Germinal center (tissue), 1 donor: ENCODE data around the gene PCGF3.
A peak's percentile ranks its signal among the peaks of the same experiment; 100 is the strongest.
"Not testable (repeated sequence)": the region's sequence is repeated elsewhere in the genome, so short reads cannot be mapped to it uniquely, and the experiment has no call there.

Experiments
- DNase-seq: peaks from one replicate; pipeline ENCODE4 v3.0.0; 2012; ENCODE audit warnings: mixed read lengths, low spot score

Gene PCGF3

DNA sequence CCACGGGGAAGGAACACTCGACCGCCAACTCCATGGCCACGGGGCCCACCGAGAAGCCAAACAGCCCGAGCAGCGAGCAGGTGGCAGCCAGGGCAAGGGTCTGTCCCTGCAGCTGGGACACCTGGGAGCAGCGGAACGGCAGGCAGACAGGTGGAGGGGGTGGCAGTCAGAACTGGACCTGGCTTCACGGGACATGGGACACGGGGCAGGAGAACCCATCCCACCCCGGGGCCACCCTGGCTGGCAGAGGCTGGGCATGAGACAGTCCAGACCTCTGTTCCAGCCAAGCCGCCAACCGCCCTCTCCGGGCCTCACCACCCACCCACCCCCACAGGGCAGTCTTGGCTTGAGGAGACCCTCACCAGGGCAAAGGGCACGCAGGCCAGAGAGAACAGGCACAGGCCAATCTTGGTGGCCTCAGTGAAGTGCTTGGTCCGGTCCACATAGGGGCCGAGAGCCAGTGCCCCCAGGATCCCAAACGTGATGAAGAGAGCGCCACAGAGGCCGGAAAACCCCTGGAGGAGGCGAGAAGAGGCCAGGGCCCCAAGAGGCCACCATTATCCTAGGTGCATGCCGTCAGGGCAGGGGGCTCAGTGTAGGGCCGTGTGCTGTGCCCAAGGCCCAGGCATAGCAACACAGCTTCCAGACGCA, 22.3 kb upstream of the PCGF3 start:
- no peak for DNase-seq

GRCh38 chr4:683982-684622, 21.5 kb upstream of the PCGF3 start:
- DNase-seq = peak; percentile 44

DNA sequence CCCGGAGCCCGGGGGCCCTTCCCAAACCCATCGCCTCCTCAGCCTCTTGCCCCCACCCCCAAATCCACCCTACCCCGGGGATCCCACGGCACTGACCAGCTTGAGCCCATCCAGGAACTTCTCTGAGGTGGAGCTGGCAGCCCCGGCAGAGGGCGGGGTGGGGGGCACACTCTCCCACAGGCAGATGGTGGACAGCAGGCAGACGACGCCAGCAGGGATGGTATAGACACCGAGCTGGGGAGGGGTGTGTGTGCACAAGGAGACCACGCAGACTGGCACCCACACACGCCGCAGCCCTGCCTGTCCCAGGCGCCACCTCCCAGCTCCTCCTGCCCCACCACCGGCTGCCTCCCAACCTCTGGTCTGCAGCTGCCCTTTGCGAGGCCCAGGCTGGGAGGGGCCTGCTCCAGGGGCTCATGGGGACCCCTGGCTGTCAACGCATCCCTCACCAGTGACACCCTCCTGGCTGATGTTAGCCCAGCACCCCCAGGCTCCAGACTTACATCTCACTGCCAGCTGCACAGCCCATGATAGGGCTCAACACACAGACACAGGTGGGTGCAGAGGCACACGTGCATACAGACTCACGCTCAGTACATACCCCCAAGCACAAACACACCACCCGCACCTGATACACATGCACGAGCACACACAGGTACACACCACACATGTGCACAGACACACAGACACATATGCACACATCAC, 20.9 kb upstream of the PCGF3 start:
- DNase-seq = no peak

DNA sequence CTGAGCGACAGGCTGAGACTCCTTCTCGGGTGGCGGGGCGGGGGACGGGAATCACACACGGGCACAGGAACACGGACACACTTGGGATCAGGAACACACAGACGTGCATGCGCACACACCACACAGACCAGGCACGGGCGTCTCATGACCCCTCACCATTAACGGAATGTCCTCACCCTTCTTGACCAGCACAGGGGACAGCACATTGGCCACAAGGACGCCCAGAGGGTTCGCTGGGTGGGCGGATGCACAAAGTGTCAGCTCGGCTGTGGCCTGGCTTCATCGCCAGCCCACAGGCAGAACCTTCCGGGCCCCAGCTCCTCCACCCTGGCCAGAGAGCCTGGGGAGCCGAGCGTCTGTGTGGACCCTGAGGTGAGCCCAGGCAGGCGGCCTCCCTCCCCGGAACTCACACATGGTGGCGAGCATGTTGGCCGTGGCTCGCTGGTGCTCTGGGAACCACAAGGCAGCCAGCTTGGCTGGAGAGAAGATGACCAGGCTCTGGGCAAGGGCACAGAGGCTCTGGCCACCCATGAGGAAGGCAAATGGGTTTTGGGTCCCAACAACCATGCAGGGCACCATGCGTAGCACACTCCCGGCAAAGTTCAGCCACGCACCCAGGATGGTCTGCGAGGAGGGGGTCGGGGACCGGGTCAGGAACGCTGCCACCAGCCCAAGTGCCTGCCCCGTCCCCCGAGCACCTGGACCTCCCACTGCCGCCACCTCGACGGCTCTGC, 19.8 kb upstream of the PCGF3 start:
- no peak for DNase-seq

- no peak for DNase-seq
Observed at GRCh38 chr4:686413-687040, 19.1 kb upstream of the PCGF3 start.

DNA sequence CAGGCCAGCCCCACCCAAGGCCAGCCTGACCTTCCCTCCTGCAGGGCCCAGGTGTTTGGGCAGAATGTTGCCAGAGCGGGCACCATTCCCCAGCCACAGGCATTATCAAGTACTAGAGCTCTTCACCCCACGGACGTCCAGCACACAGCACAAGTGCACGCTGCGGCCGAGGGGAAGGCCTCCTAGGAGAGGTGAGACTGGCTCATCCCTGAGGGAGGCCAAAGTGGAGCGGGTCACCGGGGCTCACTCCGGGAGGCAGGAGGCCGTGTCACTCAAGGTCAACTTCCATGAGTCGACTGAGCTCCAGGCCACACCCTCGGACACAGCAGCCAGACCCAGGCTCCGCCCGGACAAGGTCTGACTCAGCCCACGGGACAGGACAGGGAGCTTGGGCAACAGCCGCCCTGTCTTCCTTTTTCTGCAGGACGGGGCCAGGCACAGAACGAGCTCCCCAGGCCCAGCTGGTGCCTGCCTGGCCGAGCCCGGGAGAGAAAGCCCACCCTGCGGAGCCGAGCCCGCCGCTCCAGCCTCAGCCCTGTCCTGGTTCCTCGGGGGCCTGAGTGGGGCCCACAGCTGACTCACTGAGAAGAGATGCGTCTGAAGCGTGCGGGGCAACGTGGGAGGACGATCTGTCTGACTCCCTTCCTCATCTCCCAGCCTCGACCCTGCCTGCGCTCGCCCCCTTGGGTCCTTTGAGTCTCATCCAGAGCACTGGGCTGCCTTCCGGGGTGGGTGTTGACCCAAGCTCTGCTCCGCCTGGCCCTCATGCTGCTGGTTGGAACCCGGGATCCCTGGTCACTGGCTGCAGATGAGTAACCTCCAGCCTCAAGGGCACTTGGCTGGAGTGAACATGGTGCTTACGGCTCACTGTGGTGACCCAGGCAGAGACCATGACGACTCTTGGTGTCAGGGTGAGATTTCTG, 18.3 kb upstream of the PCGF3 start:
- DNase-seq = no peak

DNA sequence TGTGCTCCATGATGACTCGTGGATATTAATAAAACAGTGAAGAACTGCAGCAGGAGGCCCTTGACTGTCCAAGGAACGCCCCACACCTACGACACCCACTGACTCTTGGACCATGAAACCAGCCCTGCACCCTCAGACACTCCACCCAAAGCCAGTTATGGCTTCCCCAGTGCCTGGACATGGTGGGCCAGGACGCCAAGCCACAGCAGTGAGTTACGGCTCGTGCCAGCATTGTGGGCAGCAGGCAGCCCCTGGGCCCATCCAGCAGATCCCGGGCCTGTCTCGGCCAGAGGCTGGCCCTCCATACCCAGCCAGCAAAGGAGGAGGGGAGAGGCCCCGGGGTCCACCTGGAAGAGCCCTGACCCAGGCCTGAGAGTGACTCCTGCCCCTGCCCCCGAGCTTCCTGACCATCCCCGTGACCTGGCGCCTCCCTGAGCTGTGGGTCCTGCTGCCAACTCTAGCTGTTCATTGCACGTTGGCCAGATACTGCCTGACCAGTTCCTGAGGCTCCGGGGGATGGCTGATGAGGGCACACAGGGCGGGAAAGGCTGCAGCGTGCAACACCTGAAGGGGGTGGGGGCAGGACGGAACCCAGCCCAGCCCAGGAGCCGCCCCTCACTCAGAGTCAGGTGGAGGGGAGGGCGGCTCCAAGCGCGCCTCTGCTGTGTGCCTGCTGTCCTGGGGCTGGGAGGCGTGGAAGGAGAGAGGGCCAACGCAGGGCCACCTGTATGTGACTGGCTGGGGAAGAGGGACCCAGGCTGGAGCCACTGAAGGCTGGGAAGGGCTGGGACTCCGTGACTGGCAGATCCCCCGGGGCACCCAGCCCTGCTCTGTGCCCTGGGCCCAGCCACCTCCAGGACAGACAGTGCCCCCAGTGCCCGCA, 17.4 kb upstream of the PCGF3 start:
- no peak for DNase-seq

DNA sequence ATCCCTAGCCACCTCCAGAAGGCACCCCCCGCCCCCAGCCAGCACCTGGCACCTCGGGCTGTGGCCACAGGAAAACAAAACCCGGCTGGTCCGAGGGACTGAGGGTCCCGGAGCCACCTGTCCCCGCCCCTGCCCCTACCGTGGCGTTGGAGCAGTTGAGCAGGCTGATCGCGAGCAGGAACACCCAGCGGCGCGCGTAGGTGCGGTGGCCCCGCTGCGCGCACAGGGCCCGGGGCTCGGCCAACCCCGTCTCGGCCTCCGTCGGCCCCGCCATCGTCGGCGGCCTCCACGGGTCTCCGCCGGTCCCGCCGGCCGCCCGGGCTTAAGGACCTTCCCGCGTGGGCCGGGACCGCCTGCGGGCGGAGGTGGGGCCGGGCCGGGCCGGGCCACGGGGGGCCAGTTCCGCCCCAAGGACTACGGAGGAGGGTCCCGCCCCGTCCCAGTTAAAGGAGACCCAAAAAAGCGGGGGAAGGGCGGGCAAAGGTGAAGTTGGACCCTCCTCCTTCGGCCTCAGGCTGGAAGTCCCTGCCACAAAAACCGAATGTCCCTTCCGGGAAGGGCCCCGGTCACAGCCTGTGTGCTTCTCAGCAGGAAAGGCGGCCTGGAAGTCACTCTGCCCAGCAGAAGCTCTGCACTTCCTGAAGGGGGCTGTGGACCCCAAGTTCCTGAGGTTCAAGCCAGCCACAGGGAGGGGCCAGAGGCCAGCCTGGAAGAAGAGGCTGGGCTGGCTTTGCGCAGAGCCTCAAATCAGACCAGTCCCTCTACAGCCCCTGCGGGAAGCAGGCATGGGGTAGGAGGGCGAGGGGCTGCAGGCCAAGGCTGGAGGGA, 16.6 kb upstream of the PCGF3 start, which contains the start of gene SLC49A3:
SLC49A3 (minus strand) TSS at position 298 of the 828 bp plus-strand sequence; CDS start at position 274, 24 bp downstream.
- DNase-seq = no peak

- no peak for DNase-seq
Observed at GRCh38 chr4:689723-690122, 15.9 kb upstream of the PCGF3 start.

DNA sequence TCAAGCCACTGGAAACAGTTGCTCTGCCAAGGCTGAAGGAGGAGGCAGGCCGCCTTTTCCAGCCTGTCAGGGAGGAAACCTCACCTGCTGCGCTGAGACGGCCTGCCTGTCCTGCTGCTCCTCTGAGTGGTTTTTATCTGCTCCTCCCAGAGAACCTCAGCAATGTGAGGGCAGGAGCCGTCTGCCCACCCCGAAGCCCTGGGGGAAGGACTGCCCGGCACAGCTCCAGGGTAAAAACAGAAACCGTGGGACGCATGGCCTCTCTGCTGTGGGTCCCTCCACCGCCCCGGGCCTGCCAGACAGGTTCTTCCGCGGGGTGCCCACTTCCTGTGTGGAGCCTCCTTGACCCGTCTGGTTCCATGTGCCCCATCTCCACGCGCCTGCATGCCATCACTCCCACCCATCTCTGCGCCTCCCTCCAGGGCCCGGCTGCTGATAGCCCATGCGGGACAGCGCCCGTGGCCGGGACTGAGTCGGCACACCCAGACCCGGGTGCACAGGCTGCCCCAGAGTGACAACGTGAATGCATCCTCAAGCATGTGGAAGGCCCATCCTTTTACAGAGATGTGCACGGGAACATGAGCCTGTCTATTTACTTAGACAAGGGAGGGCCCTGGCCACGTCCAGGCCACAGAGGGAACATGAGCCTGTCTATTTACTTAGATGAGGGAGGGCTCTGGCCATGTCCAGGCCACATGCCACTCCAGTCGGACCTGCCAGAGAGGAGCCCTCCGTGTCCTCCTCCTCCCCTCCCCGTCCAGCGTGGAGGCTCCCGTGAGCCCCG, 12.7 kb upstream of the PCGF3 start:
- no peak for DNase-seq

GRCh38 chr4:694341-694940, 11.2 kb upstream of the PCGF3 start:
- DNase-seq = not testable (repeated sequence)

DNA sequence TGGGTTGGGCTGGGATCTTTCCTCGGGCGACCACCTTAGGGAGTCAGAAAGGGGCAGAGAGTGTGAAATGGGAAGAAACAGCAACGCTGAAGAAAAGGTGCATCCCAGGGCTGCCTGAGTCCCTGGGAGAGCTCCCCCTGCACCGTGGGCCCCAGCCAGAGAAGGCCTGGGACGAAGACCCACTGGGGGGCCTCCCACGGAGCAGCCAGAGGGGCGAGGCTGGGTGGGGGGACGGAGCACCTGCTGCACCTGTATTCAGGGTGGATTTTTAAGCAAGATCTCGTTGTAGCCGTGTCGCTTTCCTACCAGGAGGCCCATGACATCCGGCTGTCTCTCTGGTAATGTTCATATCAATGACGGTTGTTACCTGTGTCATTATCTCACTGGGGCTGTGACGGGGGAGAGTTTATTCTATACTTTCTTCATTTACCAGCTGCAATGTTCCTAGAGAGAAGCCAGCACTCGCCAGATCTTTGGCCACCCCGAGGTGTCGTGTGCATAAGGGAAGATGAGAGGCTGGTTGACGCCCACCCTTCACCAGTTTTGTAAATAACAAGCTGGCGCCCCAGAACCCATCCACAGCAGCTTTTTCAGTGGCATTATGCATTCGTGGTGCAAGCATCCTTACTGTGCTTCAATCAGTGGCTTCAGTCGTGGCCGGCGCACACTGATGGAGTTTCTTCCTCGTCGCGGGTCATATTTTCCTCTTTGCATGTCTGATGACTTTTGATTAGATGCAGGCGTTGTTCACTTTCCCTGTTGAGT, 5.6 kb upstream of the PCGF3 start:
- DNase-seq = no peak

- no peak for DNase-seq
Observed at GRCh38 chr4:700587-701264, 4.9 kb upstream of the PCGF3 start.

- no peak for DNase-seq
Observed at GRCh38 chr4:702618-703048, 3.0 kb upstream of the PCGF3 start.

DNA sequence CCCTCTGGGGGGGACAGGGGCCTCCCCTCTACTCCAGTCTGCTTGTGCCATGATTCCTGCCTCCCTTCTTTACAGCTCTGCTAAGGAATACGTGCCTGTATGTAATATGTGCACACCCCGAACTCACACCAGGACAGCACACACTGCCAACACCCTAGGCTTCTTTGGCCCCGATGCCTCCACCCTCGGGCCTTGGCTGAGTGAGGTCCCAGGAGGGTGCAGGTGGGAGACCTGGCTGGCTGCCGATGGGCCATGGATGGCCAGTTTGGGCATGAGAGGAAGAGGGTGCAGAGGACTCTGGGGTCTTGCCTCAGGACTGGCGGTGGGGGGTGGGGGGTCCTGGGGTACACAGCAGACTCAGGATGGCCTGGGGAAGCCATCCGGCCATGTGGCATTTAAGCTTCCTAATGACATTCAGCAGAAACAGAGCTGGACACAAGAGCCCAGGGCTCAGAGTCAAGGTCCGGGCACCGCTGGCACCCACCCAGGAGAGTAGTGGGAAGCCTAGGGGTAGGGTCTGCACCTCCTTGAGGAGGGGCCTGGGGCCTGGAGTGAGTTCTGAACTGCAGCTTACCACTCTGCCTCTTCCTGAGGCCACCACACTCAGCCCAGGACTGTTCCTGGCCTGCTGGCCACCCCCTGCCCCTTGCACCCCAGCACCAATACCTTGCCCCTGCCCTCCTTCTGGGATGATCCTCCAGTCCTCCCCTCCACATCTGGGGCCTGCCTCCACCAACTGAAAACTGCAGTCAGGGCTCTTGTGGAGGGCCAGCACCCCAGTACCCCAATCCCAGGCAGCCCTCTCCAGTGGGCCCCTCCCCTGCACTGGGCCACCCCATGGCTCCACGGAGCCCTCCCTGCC, 2.1 kb upstream of the PCGF3 start:
- DNase-seq = no peak
